Activated CD8-positive, alpha-beta memory T cell treated with anti-CD3 and anti-CD28 coated beads, Interleukin-2, amount 50 U/mL, for 4 hours (primary cell): Measurements from ENCODE around the gene TRAPPC5.
A peak's percentile ranks its signal among the peaks of the same experiment; 100 is the strongest.

Experiments
- DNase-seq: peaks from one replicate; pipeline ENCODE4 v3.0.0-alpha.2; 2020

TRAPPC5 gene

GRCh38 chr19:7646426-7646700, 34.3 kb upstream of the TRAPPC5 start:
- DNase-seq = no peak

- DNase-seq = no peak
Measured at GRCh38 chr19:7647156-7647555, 33.5 kb upstream of the TRAPPC5 start.

GRCh38 chr19:7648265-7649014, 32.2 kb upstream of the TRAPPC5 start:
- DNase-seq = no peak

GRCh38 chr19:7650148-7650547, 30.5 kb upstream of the TRAPPC5 start:
- DNase-seq = no peak

- peak; percentile 86 for DNase-seq
Measured at GRCh38 chr19:7652061-7652641, 28.5 kb upstream of the TRAPPC5 start.

GRCh38 chr19:7654401-7654800, 26.2 kb upstream of the TRAPPC5 start:
- DNase-seq = no peak

- DNase-seq = no peak
Measured at GRCh38 chr19:7655581-7655980, 25.1 kb upstream of the TRAPPC5 start.

- DNase-seq = no peak
Measured at GRCh38 chr19:7657131-7657751, 23.4 kb upstream of the TRAPPC5 start.

GRCh38 chr19:7658219-7658686, 22.4 kb upstream of the TRAPPC5 start:
- DNase-seq = no peak

GRCh38 chr19:7661744-7662538, 18.7 kb upstream of the TRAPPC5 start:
- no peak for DNase-seq

GRCh38 chr19:7662657-7663056, 18.0 kb upstream of the TRAPPC5 start:
- DNase-seq = no peak

- DNase-seq = no peak
Measured at GRCh38 chr19:7663706-7664105, 16.9 kb upstream of the TRAPPC5 start.

GRCh38 chr19:7665076-7665475, 15.6 kb upstream of the TRAPPC5 start:
- no peak for DNase-seq

GRCh38 chr19:7668842-7669241, 11.8 kb upstream of the TRAPPC5 start, which contains the start of gene RETN:
TSS of gene RETN (plus strand) at chr19:7669049. CDS start at chr19:7669327, 278 bp downstream.
- DNase-seq = no peak

GRCh38 chr19:7669641-7670040, 11.0 kb upstream of the TRAPPC5 start:
- DNase-seq = no peak

GRCh38 chr19:7670150-7670783, 10.4 kb upstream of the TRAPPC5 start:
- peak; percentile 24 for DNase-seq

- no peak for DNase-seq
Measured at GRCh38 chr19:7670790-7671189, 9.8 kb upstream of the TRAPPC5 start.

GRCh38 chr19:7672522-7672921, 8.1 kb upstream of the TRAPPC5 start:
- DNase-seq = no peak

- DNase-seq = no peak
Measured at GRCh38 chr19:7674010-7675005, 6.3 kb upstream of the TRAPPC5 start.

GRCh38 chr19:7676376-7676775, 4.3 kb upstream of the TRAPPC5 start:
- DNase-seq = no peak

- no peak for DNase-seq
Measured at GRCh38 chr19:7676854-7677253, 3.8 kb upstream of the TRAPPC5 start, which contains the start of gene MCEMP1. TSS of gene MCEMP1 (plus strand) at chr19:7677090. CDS start at chr19:7677121, 31 bp downstream.
